Skin of body (tissue), 2 donors: ENCODE results near the gene HEXIM1. TPM values are rescaled to one million over a fixed set of nuclear protein-coding genes. Genes with fewer than 3 reads are reported as not detected.
A peak's percentile ranks its signal among the peaks of the same experiment; 100 is the strongest.
"Not testable (repeated sequence)": the region's sequence is repeated elsewhere in the genome, so short reads cannot be mapped to it uniquely, and the experiment has no call there.

Source experiments
- DNase-seq: peaks from one replicate; lab custom pipeline; 2025; lab: John Stamatoyannopoulos, UW
- total RNA-seq: library from RNA; depleted of rRNA; stranded (reverse); fragments of >200 nt; gene quantifications from one replicate; pipeline ENCODE4 v1.2.3, GENCODE V29; 2014

HEXIM1 gene
- total RNA-seq, 1 donor from 2014 or later = 21.8 TPM

DNA sequence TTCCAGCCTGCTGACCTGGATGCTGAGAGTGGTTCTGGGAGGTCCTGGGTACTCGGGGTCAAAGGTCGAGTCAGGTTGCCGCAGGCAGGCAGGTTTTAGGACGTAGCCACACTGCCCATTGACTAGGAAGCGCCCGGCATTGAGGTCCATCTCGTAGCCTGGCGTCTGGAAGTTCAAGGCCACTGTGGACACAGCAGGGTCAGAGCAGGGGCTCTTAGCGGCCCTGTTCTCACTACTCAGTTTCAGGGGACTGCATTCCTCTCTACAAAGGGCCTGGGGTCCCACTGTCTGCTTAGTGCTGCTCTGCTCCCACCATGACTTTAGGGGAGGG lies 34.9 kb upstream of the HEXIM1 start:
- DNase-seq = no peak

DNA sequence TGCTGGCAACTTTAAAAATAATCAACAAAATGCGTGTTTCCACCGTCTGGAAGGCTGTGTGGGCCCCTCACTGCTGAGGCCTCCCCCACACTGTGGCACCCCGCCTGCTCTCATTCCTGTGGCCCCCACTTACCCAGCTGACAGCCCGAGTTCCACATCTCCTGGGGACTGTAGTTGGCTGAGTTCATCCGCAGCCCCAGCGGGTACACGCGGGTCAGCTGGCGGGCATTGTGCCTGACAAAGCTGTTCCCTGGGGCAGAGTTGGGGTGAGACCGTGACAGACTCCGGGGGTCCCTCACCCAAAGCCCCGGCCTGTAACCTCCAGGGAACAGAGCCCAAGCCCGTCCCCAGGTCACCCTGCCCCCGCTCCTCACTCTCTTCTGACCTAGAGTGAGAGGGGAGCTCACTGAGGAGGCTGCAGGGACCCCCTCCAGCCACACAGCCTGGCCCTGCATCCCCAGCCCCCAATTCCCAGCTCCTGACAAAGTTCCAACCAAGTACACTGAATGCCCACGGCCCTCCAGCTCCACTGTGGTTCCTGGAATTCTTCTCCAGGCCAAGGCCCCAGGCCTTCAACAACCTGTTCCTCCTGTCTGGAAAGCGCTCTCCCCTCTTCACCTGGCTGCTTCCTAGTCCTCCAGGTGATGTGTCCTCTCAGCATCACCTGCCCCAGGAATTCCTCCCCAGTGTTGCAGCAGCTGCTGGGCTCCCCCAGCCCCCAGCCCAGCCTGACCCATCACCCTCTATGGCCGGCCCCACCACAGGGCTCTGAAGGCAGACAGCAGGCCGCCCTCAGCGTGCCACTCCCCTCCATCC lies 34.0 kb upstream of the HEXIM1 start:
- no peak for DNase-seq

DNA sequence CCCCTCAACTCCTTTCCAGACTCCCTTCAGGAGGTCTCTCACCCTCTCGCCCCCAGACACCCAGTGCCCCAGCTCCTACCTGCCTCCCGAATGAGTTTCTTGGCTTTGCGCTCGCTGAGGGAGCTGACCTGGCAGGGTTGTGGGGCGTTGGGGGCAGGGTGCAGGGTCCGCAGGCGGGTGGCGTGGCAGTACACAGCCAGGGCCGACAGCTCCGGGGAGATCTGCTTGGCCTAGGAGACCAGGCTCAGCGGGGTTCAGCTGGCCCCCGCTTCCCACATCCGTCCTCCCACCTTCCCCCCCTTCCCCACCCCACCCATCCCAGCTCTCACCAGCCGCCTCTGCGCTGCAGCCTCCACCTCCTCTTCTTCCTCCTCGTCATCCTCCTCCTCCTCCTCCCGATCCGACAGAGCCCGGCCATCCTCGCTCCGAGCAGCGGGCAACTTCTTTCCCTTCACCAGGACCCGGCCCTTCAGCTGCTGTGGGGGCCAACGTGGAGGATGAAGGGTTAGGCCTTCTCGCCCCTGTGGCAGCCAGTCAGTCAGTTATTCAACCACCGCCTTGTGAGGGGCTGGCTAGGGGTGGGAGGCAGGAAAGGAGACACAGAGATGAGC lies 33.2 kb upstream of the HEXIM1 start:
- DNase-seq = no peak

DNA sequence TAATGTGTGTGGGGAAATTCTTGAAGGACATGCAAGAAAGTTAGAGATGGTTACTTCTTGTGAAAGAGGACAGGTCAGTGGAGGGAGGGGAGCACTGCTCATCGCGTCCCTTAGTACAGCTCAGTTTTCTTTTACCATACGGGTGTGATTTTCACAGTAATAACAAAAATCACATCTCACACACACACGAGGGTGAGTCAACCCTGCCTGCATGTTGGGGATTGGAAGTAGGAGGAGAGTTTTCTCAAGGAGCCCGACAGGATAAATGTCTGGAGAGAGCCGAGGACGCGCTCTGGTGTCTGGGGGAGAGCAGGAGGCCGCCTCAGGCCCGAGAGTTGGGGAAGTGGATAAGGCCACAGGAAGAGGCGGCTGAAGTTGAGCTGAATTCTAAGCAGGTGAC lies 32.4 kb upstream of the HEXIM1 start:
- DNase-seq = no peak

DNA sequence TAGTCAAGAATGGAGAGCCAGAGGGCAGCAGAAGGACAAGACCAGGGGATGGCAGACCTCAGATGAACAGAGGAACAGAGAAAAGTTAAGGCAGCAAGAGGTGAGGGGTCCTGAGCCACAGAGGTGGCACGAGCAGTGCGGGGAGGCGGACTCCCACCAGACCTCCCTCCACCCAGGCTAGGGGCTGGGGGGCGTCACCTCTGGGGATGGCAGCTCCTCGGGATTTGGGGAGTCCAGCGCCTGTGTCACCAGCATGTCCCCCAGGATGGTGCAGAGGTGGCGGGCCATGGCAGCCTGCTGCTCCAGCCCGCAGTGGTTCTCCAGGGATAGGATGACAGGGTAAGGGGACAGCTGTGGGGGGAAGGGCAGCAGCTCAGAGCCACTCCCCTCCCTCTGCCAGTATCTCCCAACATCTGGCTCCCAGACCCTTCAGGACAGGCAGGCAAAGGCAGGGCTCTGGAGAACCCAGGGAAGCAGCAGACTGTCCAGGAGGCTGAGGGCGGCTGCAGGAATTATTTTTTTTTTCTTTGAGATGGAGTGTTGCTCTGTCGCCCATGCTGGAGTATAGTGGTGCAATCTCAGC lies 31.8 kb upstream of the HEXIM1 start:
- DNase-seq = peak; percentile 10

DNA sequence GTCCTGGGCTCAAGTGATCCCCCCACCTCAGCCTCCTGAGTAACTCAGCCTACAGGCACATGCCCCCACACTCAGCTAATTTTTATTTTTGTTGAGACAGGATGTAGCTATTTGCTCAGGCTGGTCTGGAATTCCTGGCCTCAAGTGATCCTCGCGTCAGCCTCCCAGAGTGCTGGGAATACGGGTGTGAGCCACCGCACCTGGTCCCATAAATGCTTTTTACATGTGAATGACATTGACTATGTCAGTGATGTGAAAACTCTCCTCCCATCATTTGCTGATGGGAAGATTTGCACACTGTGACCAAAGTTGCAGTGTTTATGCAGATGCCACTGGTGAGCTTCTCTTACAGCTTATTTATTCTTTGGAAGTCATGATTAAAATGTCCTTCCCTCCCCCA lies 30.9 kb upstream of the HEXIM1 start:
- no peak for DNase-seq

DNA sequence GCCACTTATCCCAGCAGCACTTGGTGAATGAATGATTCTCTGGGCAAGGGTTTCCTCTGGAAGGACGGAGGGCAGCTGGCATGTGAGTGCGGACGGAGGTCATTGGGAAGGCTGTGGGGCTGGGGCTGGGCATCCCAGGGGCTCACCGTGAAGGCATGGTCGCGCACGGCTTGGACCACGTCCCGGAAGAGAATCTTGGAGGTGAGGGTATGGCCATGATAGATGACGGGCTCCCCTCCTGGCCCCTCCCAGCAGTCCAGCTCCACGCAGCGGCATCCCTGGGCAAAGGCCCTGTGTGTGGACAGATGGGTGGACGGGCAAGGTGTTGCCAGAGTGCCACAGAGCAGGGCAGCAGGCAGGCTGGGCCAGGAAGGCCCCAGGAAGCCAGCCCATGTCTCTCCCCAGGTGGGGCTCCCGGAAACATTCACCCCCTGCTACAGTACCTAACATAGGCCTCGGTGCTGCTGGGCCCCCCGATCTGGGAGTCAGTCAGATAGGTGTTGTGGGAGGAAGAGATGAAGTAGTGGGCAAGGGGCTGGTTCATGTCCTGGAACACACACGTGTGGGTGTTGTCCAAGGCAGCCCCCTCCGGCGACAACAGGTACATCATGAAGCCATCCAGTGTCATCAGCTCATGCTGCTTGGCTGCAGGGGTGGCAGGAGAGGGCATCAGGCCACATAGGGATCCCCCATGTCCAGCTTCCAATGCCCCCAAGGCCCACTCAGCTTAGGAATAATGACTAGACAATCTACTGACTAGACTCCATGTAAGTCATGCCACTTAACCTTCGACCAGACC lies 30.2 kb upstream of the HEXIM1 start:
- DNase-seq = no peak

DNA sequence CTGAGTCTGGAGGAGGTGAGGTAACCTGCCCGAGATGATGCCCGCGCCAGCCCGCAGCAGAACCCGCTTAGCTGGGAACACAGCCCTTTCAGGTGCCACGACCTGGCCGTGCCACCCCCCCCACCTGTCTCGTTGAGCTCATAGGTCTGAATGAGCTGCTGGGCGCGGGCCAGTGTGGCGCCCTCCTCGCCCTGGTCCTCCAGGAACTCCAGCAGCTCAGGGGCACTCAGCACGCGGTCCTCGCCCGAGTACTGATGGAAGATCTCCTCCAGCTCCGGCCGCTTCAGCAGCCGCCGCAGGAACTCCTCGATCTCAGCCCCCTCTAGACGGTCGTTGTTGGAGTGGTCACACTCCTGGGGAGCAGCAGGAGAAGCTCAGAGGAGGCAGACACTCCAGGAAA lies 29.6 kb upstream of the HEXIM1 start:
- DNase-seq = no peak

DNA sequence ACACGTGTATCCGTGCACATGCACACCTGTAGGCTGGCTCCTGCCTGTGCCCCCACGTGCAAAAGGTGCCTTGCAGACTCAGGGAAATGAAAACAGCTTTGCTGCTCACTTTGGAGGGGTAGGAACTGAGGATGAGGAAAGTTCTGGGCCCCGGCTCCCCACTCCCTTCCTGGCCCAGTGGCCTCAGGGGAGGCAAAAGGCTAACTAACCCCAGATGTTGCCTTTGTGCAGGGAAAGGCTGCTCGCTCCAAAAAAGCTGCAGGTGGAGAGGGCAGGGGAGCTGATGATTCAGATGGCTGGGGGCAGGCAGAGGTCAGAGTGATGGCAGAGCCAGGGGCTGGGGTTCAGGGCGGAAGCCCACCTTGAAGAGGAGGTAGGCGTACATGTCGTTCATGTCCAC lies 28.3 kb upstream of the HEXIM1 start:
- DNase-seq = no peak

DNA sequence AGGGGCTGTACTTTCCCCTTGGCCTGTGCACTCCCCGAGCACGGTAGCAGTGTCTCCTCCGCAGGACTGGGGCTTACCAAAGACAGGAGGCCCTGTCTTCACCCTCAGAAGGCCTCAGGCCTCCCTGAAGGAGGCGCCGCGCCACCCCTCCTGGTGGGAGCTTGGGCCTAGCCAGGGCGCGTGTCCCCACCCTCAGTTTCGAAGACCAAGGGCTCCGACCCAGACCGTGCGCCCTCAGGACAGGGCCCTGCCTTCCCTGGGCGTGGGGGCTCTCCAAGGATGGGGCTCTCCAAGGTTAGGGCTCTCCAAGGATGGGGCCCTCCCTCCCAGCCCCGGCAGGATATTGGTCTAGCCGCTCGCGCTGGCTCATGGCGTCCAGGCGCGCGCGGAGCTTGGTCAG lies 27.7 kb upstream of the HEXIM1 start:
- no peak for DNase-seq

DNA sequence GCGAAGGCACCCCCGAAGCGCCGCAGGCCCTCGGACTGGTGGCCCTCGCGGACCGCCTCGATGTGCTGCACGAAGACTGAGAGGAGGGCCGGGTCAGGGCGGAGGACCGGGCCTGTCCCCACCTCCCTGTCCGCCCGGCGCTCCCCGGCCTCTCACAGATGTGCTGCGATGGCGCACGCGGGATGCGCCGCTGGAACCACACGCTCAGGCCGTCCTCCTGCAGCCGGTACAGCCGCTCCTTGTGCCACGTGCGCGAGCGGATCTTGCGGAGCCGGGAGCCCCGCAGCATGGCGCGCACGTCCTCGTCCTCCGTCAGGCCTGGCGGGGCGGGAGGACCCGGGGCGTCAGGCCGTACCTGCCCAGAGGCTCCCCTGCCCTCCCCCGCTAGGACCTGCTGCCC lies 27.2 kb upstream of the HEXIM1 start:
- DNase-seq = no peak

DNA sequence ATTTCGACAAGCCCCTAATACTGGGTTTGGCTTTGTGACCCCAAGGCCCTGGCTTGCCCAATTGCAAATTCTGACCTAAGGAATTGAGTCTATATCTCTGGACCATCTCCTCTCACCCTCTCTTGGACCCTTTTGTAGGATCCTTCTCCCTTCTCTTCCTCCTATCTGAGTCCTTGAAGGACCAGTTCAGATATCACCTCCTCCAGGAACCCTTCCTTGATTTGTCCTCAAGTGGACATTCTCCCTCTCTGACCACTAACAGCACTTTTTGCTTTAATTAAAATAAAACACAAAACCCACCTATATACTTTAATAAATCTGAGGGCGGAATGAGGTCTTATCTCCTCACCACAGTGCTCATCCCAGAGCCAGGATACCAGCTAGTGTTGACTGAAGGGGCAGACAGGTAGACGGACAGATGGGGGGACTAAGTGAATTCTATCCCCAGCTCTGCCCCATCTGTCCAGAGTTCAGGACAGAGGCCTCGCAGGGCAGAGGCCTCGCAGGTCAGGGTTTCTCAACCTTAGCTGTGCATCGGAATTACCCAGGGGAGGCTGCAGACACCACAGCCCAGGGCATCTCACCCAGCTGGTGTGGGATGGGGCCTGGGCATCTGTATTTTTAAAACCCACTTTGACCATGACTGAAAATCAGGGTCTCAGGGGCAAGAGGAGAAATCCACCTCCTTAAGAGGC lies 25.1 kb upstream of the HEXIM1 start:
- no peak for DNase-seq

DNA sequence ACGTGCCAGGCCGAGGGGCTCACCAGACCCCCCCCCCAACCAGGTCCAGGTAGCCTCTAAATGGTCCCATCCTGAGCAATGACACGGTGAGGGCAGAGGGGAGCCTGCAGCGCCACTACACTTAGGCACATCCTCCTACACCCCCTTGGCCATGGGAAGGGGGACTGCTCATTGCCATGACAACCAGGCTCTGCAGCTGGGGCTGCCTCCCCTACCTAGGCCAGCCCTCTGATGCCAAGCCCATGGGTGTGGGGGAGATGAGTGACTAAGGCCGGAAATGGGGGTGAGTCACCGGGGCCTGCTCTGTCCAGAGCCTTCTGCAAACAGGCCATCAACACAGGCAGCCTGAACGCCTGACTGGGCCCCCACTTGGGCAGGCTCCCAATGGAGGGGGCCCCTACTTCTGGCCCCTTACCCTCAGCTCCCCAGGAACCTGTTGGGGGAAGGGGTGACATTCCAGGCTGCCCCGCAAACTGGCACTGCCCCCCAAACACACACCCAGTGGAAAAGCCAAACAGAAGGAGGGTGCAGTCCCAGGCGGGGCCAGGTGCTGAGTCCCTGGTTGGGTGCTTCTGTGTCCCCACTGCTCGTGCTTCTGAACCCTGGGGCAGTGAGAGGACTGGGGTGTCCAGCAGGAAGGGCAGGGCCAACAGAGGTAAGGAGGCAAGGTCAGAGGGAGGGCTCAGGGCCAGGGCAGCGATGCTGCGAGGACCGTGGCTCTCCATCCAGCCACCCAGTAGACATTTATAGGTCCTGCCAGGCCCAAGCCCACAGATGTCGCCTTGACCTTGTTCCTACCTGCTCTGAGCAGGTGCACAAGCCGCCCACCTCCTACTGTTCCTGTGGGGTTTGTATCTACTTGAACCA lies 24.1 kb upstream of the HEXIM1 start:
- no peak for DNase-seq

DNA sequence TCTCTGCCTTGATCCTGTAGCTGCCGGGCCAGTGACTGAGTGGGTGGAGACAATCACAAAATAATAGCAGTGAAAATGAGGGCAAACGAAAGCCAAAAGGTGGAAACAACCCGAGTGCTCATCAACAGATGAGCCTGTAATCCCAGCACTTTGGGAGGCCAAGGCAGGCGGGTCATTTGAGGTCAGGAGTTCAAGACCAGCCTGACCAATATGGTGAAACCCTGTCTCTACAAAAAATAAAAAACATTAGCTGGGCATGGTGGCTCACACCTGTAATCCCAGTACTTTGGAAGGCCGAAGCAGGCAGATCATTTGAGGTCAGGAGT lies 23.5 kb upstream of the HEXIM1 start:
- not testable (repeated sequence) for DNase-seq

DNA sequence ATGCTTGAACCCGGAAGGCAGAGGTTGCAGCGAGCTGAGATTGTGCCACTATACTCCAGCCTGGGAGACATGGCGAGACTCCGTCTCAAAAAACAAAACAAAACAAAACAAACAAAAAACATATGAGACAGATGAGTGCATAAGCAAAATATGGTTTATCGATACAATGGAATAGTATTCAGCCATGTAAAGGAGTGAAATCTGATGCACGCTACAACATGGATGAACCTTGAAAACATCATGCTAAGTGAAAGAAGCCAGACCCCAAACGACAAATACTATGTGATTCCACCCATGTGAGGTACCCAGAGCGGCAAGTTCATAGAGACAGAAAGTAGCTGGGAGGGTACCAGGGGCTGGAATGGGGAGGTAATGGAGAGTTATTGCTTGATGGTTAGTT lies 22.8 kb upstream of the HEXIM1 start:
- DNase-seq = no peak

DNA sequence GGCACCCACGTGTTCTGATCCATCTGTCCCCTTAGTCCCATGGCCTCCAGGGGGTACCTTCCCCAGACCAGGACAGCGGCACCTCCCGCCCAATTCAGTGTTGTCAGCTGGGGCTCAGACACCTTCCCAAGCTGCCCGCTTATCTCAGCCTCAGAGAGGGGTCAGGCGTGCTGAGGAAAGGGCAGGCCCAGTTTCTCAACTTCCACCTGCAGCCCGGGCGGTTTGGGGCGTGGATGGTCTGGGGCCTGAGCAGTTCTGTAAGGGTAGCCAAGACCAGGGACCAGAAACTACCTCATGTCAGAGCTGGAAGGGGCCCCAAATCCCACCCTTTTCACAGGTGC lies 21.1 kb upstream of the HEXIM1 start:
- DNase-seq = no peak

DNA sequence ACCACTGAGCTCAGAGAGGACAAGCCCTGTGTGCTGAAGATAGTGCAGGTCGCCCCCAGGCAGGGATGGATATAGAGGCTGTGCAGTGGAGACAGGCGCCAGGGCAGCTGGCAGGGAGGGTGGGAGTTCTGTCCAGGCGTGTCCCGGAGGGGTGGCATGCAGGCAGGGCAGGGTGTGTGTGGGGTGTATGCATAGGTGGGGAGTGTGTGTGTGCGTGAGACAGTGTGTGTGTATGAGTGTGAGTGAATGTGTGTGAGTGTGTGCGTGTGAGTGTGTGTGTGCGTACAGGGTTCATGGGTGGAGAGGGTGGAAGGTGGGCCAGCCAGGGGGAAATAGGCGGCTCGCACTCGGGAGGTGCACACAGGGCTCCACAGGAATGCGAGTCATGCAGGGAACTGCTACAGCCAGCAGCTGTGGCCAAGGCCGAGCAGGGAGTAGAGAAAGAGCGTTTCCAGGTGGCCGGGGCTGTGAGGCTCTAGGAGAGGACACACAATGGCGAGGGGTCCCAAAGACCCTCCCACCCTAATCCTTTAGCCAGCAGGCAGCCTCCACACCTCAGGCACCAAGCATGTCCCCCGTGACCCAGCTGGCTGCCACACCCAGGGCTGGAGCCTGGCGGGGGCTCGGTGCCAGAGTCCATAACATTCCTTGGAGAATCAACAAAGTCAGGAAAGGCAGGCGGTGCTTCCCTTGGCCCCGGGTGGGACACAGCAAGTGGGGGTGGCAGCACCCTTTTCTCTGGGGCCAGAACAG lies 20.6 kb upstream of the HEXIM1 start:
- DNase-seq = no peak

DNA sequence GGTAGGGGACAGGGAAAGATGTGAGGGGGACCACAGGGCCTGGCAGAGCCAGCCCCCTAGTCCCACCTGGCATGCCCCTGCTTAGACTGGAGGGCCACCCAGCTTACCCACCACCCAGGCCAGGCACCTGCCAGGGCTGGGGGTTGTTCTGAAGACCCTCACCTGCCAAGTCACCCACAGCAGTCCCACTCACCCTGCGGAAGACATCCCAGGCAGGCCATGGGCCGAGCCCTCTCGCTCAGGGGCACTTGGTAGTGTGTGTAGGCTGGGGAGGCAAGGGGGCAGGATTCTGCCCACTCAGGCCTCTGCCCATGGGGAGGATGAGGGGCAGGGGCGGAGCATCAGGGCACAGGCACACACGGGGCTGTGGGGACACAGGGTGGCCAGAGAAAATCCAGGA lies 19.9 kb upstream of the HEXIM1 start:
- no peak for DNase-seq

DNA sequence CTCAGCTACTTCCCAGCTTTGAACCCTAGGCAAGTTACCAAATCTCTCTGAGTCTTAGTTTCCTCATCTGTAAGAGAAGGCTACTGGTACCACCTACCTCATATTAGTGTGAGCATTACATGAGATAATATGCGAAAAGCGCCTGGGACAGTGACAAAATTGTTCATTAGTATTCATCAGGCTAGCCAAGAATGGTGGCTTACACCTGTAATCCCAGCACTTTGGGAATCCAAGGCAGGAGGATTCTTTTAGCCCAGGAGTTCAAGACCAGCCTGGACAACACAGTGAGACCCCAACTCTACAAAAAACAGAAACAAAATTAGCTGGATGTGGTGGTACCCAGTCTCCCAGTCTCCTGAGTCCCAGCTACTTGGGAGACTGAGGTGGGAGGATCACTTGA lies 19.3 kb upstream of the HEXIM1 start:
- no peak for DNase-seq

DNA sequence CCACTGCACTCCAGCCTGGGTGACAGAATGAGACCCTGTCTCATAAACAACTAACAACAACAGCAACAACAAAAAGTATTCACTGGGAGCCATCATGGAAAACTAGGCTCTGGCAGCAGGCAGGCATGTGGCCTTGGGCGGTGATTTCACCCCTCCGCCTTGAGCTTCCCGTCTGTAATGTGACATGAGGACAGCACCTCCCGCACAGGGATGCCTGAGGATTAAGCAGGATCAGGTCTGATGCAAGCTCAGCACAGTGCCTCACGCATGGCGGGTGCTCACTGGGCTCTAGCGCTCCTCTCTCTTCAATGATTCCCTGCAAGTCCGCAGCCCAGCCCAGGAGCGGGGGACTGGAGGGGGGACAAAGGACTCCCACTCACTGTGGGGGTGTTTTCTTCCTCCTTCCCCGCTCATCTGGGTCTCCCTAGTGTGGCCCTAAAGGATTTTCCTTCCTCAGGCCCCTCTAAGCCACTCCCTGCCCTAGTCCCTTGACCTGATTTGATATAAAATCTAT lies 18.8 kb upstream of the HEXIM1 start:
- no peak for DNase-seq
